GM20000 (cell line): ENCODE data around the gene CXCL1.

Experiments
- DNase-seq: peaks from one replicate; pipeline ENCODE4 v3.0.0; 2012; ENCODE audit warnings: low spot score
- TF ChIP-seq, protein P1 (sequence below): IDR thresholded peaks from 2 replicates; pipeline ENCODE4 v1.5.1; 2012; ENCODE audit warnings: mild to moderate bottlenecking, control low read depth; ENCODE audit errors: extremely low read depth, missing control alignments

The CXCL1 gene

DNA sequence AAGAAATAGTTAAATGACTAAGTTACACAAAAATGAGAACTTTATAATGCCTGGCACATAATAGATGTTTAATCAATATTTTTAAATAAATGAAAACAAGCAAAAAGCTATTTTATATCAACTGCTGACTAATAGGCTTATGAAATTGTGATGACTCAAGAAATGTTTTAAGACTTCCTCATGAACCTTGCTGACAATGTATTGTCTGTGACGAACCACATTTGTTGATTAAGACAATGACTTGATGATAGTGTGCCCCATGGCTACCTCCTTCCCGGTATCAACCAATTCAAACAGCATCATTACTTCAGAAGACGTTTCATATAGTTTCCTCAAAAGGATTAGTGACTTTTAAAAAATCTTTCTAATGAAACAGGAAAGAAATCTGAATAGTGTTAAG, 24.8 kb upstream of the CXCL1 start:
- TF ChIP-seq, protein P1, sequence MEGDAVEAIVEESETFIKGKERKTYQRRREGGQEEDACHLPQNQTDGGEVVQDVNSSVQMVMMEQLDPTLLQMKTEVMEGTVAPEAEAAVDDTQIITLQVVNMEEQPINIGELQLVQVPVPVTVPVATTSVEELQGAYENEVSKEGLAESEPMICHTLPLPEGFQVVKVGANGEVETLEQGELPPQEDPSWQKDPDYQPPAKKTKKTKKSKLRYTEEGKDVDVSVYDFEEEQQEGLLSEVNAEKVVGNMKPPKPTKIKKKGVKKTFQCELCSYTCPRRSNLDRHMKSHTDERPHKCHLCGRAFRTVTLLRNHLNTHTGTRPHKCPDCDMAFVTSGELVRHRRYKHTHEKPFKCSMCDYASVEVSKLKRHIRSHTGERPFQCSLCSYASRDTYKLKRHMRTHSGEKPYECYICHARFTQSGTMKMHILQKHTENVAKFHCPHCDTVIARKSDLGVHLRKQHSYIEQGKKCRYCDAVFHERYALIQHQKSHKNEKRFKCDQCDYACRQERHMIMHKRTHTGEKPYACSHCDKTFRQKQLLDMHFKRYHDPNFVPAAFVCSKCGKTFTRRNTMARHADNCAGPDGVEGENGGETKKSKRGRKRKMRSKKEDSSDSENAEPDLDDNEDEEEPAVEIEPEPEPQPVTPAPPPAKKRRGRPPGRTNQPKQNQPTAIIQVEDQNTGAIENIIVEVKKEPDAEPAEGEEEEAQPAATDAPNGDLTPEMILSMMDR = no peak

DNA sequence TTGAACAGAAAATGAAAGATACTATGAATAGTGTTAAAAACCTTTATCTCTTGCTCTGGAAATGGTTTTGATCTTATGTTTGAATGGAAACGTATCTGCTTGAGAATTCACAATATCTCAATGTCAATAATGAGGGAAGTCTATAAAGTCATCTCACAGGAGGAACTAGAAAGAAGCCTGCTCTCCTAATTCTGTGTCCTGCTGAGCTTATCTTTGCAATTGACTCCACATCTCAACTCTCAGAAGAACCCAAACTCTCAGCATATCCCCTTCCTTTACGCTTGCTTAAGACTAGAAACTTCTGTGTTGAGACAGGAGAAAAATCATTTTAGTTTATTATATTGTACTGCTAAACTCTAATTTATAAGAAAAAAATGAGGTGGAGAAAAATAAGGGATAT, 24.4 kb upstream of the CXCL1 start:
- TF ChIP-seq, protein P1 = no peak
- no peak for DNase-seq

More for the DNA sequence above, 24.8 kb upstream of the CXCL1 start:
- DNase-seq = no peak

DNA sequence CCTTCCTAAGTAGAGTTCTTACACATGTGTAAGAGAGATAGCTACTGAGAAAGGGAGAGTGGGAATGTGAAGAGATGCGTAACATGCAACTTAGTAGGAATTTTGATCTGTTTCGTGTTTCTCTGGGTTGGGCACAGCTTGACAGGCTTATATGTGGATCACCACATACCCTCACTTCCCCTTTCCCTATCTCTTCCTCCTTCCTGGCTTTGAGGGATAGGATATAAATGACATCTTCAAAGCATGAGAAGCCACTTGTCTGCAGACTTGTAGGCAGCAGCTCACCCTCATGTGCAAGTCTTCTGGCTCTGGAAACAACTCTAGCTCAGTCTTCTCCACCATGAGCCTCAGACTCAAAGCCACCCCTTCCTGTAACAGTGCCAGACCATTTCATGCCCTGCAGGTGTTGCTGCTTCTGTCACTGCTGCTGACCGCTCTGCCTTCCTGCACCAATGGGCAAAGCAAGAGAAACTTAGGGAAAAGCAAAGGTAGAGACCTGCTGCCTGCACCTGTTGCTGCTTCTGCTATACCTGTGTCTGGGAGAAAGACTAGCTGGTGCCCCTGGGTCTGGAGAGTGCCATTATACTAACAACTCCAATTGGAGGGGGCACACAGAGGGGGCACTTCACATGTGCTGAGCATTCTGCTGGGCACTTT, 21.5 kb upstream of the CXCL1 start:
- TF ChIP-seq, protein P1 = no peak
- DNase-seq = no peak

DNA sequence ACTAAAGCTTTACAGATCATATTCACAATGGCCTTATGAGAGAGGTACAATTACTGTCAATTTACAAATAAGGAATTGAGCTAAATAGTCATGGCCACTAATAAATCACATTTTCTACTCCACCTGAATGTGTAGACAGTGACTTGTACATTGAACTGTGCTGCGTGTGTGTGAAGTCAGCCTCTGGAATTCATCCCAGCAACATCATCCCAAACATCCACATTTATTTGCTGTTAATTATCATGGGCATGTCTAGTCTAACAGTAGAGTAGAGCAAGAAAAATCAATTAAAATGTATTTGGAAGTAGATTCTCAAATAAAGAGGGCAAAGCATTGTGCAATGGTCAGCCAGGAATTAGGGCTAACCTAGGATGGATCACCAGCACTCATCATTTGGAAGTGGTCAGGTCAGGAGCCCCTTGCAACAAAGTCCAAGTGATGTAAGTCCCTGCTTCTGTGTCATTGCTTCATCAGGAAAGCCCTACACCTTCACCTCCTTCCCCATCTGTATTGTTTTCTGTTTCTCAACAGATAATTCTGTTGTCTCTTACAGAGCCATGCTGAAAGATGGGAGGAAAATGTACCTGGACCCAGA, 20.9 kb upstream of the CXCL1 start:
- TF ChIP-seq, protein P1 = no peak
- DNase-seq = no peak

DNA sequence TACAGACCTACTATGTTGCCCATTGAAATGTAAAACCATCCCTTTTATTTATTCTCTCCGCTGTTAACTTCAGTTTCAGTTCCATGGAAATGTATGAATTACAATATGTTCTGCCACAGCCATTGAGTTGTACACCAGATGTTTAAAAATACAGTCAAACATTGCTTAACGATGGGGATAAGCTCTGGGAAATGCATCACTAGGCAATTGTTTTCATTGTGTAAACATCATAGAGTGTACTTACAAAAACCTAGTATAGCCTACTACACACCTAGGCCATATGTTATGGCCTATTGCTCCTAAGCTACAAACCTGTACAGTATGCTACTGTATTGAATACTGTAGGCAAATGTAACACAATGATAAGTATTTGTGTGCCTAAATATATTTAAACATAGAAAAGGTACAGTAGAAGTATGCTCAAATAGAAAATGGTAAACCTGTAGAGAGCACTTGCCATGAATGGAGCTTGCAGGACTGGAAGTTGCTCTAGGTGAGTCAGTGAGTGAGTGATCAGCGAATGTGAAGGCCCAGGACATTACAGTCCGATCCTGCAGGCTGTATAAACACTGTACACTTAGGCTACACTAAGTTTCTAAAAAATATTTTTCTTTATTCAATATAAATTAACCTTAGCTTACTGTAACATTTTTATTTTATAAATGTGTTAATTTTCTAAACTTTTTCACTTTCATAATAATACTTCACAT, 18.8 kb upstream of the CXCL1 start:
- TF ChIP-seq, protein P1 = no peak
- no peak for DNase-seq

DNA sequence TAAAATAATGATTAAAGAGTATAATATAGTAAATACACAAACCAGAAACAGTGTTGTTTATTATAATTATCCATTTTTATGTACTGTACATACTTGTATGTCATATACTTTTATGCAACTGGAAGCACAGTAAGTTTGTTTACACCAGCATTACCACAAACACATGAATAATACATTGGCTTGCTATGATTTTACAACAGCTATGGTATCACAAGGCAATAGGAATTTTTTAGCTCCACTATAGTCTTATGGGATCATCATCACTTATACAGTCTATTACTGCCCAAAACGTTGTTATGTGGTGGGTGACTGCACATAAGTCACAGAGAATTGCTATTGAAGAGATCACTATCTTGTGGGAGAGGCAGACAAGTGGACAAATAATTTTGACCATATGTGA, 17.9 kb upstream of the CXCL1 start:
- TF ChIP-seq, protein P1 = no peak
- no peak for DNase-seq

DNA sequence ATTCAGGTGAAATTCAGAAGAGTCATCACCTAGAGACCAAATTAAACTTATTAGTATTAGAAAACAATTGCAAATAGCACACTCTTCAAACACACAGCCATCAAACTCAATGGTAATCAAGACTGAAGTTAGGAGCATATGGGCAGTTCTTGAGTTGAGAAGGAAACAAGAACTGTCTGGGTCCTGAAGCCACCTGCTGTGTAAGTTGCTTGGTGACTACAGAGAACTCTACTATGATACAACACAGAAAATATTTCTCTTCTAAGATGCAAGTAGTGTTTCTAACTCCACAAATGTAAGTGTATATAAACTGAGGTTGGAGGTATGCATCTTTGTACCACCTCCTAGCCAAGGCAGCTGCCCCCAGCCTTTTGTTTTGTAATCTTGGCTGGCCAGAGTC, 16.4 kb upstream of the CXCL1 start:
- DNase-seq = no peak
- TF ChIP-seq, protein P1 = no peak
